Measurements from ENCODE around the gene KRT14. TPM values are rescaled to one million over a fixed set of nuclear protein-coding genes. Genes with fewer than 3 reads are reported as not detected.

Gene KRT14
- total and polyA plus RNA-seq, 2 of the 4 experiments (the other 2 are of a cell fraction): not detected

DNA sequence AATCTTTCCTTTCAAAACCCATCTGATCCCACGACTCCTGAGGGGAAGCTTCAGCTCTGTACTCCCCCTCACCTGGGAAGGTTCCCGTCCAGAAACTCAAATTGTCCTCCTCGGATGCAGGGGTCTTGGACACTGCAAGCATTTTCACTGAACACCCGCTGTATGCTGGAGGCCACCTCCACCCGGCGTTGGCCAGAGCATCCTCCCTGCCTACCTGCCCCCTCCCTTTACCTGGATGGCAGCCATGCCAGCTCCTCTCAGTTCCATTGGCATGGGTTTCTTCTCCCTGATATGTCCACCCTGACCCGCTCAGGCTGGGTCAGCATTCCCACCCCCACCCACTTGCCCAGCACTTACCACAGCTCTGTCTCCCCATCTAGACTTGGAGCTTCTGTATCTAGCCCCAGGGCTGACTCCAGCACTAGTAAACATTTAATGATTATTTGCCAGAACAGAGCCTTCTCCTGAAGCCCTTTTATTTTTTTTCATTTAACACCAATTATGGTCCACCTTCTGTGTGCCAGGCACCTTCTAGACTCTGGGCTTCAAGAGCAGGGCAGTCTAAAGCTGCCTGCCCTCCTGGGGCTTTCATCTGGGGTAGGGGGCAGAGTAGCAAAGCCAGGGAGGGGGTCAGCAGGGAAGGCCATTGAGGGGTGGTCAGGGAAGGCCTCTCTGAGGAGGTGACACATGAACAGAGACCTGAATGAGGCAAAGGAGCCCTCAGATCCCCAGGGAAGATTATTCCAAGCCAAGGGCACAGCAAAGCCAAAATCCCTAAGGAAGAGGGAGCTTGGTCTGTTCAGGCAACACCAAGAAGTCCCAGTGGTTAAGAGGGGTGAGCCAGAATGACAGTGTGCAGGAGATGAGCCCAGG is 49.7 kb downstream of the KRT14 start:
- Histone ChIP-seq H3K9me3 (ENCODE audit: control insufficient read depth, insufficient read depth, low read length) (no peaks in the 10 kb centered on the region), H3K4me2 (ENCODE audit: low read depth, low read length) (no peak overlapping the region), H3K4me3 (ENCODE audit: insufficient read depth, low read depth, low read length) (no peak overlapping the region), H3K9me1 (ENCODE audit: insufficient read depth, low read length) (peaks cover 11% of the 10 kb centered on the region), H4K20me1 (ENCODE audit: insufficient read depth, low read length) (no peaks in the 10 kb centered on the region), H3K18ac (ENCODE audit: low read depth, low read length) (peak overlapping the region; percentile 12), H2AFZ (replicated peaks; ENCODE audit: low read length, poor library complexity) (peak overlapping the region; percentile 15), H3K14ac (replicated peaks; ENCODE audit: low read depth, low read length) (peak overlapping the region; percentile 9; the same call in 1 of the 2 replicates), H4K5ac (ENCODE audit: low read depth, low read length) (peak overlapping the region; percentile 9; the same call in 1 of the 2 replicates), H3K79me1 (ENCODE audit: low read depth in 1 of 2, low read length in 2 of 2) (no peaks in the 10 kb centered on the region), H4K8ac (ENCODE audit: low read depth in 2 of 2, low read length in 2 of 2) (no peak overlapping the region; a peak in 1 of 4 replicates), H3K23ac (ENCODE audit: low read depth, low read length) (0 out of 2 replicates have a peak overlapping the region, but pooled peaks have one; percentile 56), H2AK5ac (ENCODE audit: low read depth, low read length) (peak overlapping the region; percentile 92), H3K4ac (ENCODE audit: low read depth, low read length) (peak overlapping the region; percentile 68), H2BK20ac (ENCODE audit: low read depth, low read length) (peak overlapping the region; percentile 74), H3K27me3 (ENCODE audit: control insufficient read depth, insufficient read depth, low read length) (no peaks in the 10 kb centered on the region), H2BK15ac (ENCODE audit: low read depth, low read length) (peak overlapping the region; percentile 38; the same call in 2 of the 3 replicates), H3K36me3 (ENCODE audit: control insufficient read depth, insufficient read depth, low read length) (no peaks in the 10 kb centered on the region), H3K9ac (ENCODE audit: low read depth, low read length) (no peak overlapping the region), H2BK5ac (ENCODE audit: low read depth, low read length, poor library complexity, severe bottlenecking) (no peak overlapping the region), H3K56ac (ENCODE audit: extremely low read depth, insufficient read depth, low read length) (no peak overlapping the region), H3K27ac (ENCODE audit: insufficient read depth, low read length) (no peak overlapping the region), H4K91ac (ENCODE audit: insufficient read depth, low read depth, low read length) (peak overlapping the region; percentile 70; the same call in 1 of the 2 replicates), H2BK120ac (ENCODE audit: low read depth, low read length) (peak overlapping the region; percentile 77), H3K4me1 (ENCODE audit: control insufficient read depth, insufficient read depth, low read length) (peaks cover 16% of the 10 kb centered on the region), H2AK9ac (replicated peaks; ENCODE audit: low read depth, low read length, poor library complexity) (no peak overlapping the region)
- no peak for TF ChIP-seq BHLHE40 (IDR thresholded peaks at IDR 0.05; ENCODE audit: low read depth, low read length)
- no peak for TF ChIP-seq SMC3 (IDR thresholded peaks at IDR 0.05; ENCODE audit: low read depth, low read length)
- TF ChIP-seq, protein P1, sequence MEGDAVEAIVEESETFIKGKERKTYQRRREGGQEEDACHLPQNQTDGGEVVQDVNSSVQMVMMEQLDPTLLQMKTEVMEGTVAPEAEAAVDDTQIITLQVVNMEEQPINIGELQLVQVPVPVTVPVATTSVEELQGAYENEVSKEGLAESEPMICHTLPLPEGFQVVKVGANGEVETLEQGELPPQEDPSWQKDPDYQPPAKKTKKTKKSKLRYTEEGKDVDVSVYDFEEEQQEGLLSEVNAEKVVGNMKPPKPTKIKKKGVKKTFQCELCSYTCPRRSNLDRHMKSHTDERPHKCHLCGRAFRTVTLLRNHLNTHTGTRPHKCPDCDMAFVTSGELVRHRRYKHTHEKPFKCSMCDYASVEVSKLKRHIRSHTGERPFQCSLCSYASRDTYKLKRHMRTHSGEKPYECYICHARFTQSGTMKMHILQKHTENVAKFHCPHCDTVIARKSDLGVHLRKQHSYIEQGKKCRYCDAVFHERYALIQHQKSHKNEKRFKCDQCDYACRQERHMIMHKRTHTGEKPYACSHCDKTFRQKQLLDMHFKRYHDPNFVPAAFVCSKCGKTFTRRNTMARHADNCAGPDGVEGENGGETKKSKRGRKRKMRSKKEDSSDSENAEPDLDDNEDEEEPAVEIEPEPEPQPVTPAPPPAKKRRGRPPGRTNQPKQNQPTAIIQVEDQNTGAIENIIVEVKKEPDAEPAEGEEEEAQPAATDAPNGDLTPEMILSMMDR (conservative IDR thresholded peaks at IDR 0.05; ENCODE audit: low read depth, low read length): no peak
- TF ChIP-seq FOS (IDR thresholded peaks at IDR 0.05; ENCODE audit: low read depth, low read length): no peak
- TF ChIP-seq MAFK (IDR thresholded peaks at IDR 0.05; ENCODE audit: low read depth, low read length): no peak
- no peak for TF ChIP-seq CEBPB (IDR thresholded peaks at IDR 0.05; ENCODE audit: low read depth, low read length)
- TF ChIP-seq, protein P2, sequence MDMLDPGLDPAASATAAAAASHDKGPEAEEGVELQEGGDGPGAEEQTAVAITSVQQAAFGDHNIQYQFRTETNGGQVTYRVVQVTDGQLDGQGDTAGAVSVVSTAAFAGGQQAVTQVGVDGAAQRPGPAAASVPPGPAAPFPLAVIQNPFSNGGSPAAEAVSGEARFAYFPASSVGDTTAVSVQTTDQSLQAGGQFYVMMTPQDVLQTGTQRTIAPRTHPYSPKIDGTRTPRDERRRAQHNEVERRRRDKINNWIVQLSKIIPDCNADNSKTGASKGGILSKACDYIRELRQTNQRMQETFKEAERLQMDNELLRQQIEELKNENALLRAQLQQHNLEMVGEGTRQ (IDR thresholded peaks at IDR 0.05; ENCODE audit: low read depth, low read length): no peak
- TF ChIP-seq CHD1 (IDR thresholded peaks at IDR 0.05; ENCODE audit: low read depth, low read length): no peak
- no peak for TF ChIP-seq RCOR1 (IDR thresholded peaks at IDR 0.05; ENCODE audit: insufficient replicate concordance, low read length)
- no peak for TF ChIP-seq POLR2A (IDR thresholded peaks at IDR 0.05; ENCODE audit: low read depth, low read length)
- TF ChIP-seq MXI1 (IDR thresholded peaks at IDR 0.05; ENCODE audit: borderline replicate concordance, low read depth, low read length): no peak
- no peak for TF ChIP-seq NFE2L2 (IDR thresholded peaks at IDR 0.05; ENCODE audit: low read depth, low read length)
- no peak for TF ChIP-seq RAD21 (IDR thresholded peaks at IDR 0.05; ENCODE audit: low read length)
- intact Hi-C loops (cut with micrococcal nuclease) (no loop called here), in situ Hi-C loops (cut with MboI; ENCODE audit: low sequenced_read_pairs) (no loop called here), dilution Hi-C loops (cut with HindIII; ENCODE audit: low sequenced_read_pairs, unreplicated experiment) (no loop called here)
- ChIA-PET POLR2A (ENCODE audit: unreplicated experiment) (no interaction called here), CTCF (interaction anchor here (0.6 to 1.3 kb wide), 2 partner anchors 12 kb away, joined by 3 read pairs; no protein-coding TSS in a partner anchor)
- no peak for ATAC-seq (ENCODE audit: low read depth)
- no TSS peak for BruUV-seq (replicated peaks)
- 84% methylated on average over 6 of the region's 7 CpGs; no CpG with 5 or more reads in 1 of the 2 experiments for WGBS, 2 experiments (ENCODE audit: extremely low coverage in 2 of 2, insufficient read length in 1 of 2)
- DNase-seq: no peak

Data from IMR-90 (cell line).